ENCODE measurements around the gene SAXO1. TPM values are rescaled to one million over a fixed set of nuclear protein-coding genes. Genes with fewer than 3 reads are reported as not detected.

SAXO1 gene
- total and polyA plus RNA-seq, 2 experiments from 2014 or later = 0.04 TPM; not detected in 1

DNA sequence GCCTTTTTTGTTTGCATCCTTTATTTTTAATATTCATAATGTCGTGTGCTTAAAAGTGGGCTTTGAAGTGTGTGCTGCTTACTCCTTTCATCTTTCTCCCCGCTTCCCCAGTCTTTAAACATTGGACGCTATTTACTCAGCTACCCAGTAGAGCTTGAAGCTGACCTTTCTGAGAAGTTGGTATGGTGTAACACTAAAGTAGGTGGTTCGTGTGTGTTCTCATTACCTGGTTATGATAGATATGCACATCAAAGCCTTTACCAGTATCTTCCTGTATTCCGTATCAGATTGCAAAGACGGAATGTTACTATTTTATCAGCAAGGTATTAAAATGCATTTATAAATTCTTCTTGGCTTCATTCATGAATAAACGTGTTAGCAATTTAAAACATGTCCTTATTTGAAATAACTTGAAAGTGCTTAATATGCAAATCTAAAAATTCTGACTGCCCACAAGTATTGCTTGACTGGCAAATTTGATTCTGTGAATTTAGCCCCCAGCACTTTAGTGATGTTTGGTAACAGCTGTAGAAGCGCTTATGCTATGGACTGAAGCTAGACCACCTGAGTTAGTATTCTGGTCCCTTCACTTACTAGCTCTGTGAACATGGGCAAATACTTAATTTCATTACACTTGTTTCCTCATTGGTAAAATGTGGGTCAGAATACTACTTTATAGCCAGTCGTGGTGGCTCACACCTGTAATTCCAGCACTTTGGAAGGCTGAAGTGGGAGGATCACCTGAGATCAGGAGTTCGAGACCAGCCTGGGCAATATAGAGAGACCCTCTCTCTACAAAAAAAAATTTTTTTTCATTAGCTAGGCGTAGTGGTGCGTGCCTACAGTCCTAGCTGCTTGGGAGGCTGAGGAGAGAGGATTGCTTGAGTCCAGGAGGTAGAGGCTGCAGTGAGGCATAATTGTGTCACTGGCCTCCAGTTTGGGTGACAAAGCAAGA lies 17.9 kb upstream of the SAXO1 start:
- 56% methylated on average over 12 of the region's 12 CpGs for WGBS (ENCODE audit: low lambda C conversion rate, missing lambda C conversion rate)
- Histone ChIP-seq H3K4me1 (ENCODE audit: insufficient read depth) (peaks cover 26% of the 10 kb centered on the region), H2AFZ (no peak overlapping the region), H3K79me2 (peaks cover 34% of the 10 kb centered on the region), H3K9me2 (replicated peaks; ENCODE audit: insufficient read depth) (no peaks in the 10 kb centered on the region), H3K27me3 (no peaks in the 10 kb centered on the region), H3K27ac (peak overlapping the region; percentile 99), H3K9me3 (ENCODE audit: low read depth) (no peaks in the 10 kb centered on the region), H3K36me3 (replicated peaks; ENCODE audit: insufficient read depth, low read depth) (no peaks in the 10 kb centered on the region), H3K4me3 (peak overlapping the region; percentile 81), H4K20me1 (ENCODE audit: insufficient read depth, poor library complexity, severe bottlenecking) (peaks cover 18% of the 10 kb centered on the region), H3K4me2 (peak overlapping the region; percentile 90)
- no peak for DNase-seq (ENCODE audit: low spot score)
- TF ChIP-seq CTCF (IDR thresholded peaks at IDR 0.05; ENCODE audit: poor library complexity) = no peak
- no peak for TF ChIP-seq EZH2 (IDR thresholded peaks at IDR 0.05; ENCODE audit: borderline replicate concordance)
- no peak for TF ChIP-seq EZH2phosphoT487 (IDR thresholded peaks at IDR 0.05; ENCODE audit: low read depth, severe bottlenecking, unreplicated experiment)

- H3K4me3 ChIP-seq = peak overlapping the region; percentile 81
- peak overlapping the region; percentile 81 for H2AFZ ChIP-seq
- 4% methylated on average over 33 of the region's 33 CpGs for WGBS (ENCODE audit: low lambda C conversion rate, missing lambda C conversion rate)
Measured at GRCh38 chr9:19049917-19050636, 17.1 kb upstream of the SAXO1 start.

More at GRCh38 chr9:19049917-19050636, 17.1 kb upstream of the SAXO1 start:
- Histone ChIP-seq H4K20me1 (ENCODE audit: insufficient read depth, poor library complexity, severe bottlenecking) (peaks cover 18% of the 10 kb centered on the region), H3K36me3 (replicated peaks; ENCODE audit: insufficient read depth, low read depth) (no peaks in the 10 kb centered on the region), H3K9me2 (replicated peaks; ENCODE audit: insufficient read depth) (no peaks in the 10 kb centered on the region), H3K79me2 (peaks cover 34% of the 10 kb centered on the region), H3K4me1 (ENCODE audit: insufficient read depth) (peaks cover 26% of the 10 kb centered on the region), H3K27ac (peak overlapping the region; percentile 99), H3K4me2 (peak overlapping the region; percentile 90), H3K9me3 (ENCODE audit: low read depth) (no peaks in the 10 kb centered on the region), H3K27me3 (no peaks in the 10 kb centered on the region)
- no peak for TF ChIP-seq EZH2 (IDR thresholded peaks at IDR 0.05; ENCODE audit: borderline replicate concordance)
- no peak for TF ChIP-seq CTCF (IDR thresholded peaks at IDR 0.05; ENCODE audit: poor library complexity)
- TF ChIP-seq EZH2phosphoT487 (IDR thresholded peaks at IDR 0.05; ENCODE audit: low read depth, severe bottlenecking, unreplicated experiment) = no peak
- peak; percentile 35 for DNase-seq (ENCODE audit: low spot score)
